ENCODE results near the gene GPR132.

GPR132 gene

GRCh38 chr14:105013150-105013785, 52.0 kb downstream of the GPR132 start:
- DNase-seq = no peak
- 77% methylated on average over 6 of the region's 8 CpGs for WGBS

DNA sequence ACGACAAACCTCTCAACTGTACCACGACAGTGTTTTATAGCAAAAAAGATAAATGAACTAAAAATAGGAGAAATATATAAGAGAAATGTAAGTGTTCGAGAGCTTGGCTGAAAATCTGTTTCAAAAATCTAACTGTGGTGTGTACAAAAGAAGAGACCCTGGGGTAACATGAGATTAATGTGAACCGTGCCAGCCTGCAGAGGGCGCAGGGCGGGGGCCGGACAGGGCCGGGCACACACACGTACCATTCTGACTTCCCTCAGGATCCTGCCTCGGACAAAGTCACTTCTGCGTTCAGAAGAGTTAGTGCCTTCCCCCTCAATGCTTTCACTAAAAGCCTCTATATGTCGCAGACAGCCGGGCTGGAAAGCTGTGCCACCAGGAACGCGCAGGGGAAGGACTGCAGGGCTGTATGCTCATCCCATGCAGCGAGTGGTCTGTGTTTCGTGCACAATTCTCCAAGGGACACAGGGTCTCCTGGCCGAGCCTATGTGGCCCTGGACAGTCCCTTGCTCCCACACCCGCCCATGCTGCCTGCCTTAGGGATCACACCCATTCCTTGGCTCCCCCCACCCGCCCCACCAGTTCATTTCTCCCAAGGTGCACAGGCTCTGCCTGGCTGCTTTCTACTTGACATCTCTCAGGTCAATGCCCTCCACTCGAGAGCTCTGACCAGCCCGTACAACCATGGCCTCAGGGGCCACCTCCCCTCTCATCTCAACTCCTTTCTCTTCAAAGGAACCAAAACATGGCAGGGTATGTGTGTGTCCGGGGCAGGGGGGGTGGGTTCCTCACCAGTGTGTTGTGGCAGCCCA, 52.9 kb downstream of the GPR132 start:
- H3K4me2 ChIP-seq (ENCODE audit: low read length, poor library complexity, severe bottlenecking) = no peak overlapping the region
- no peak for DNase-seq
- no peak overlapping the region for H2BK12ac ChIP-seq (ENCODE audit: low read length in 2 of 2)
- H3K9ac ChIP-seq (ENCODE audit: low read length) = no peak overlapping the region
- no peaks in the 10 kb centered on the region for H3K9me3 ChIP-seq (ENCODE audit: control insufficient read depth, low read length)
- H3K23ac ChIP-seq (ENCODE audit: low read length in 2 of 2) = peak overlapping the region in 1 of 2 experiments; percentile 53
- no peak overlapping the region for H2BK120ac ChIP-seq (ENCODE audit: low read depth, low read length)
- peak overlapping the region; percentile 28 to 59 for H3K18ac ChIP-seq (ENCODE audit: low read depth in 1 of 2, low read length in 2 of 2)
- WGBS = 93% methylated on average over 19 of the region's 23 CpGs
- peak overlapping the region; percentile 55 for H4K91ac ChIP-seq (ENCODE audit: low read length)
- peaks cover 2% of the 10 kb centered on the region for H3K79me1 ChIP-seq (replicated peaks; ENCODE audit: low read length, poor library complexity, severe bottlenecking)
- no peak overlapping the region for H3K4ac ChIP-seq (ENCODE audit: low read depth in 1 of 2, low read length in 2 of 2)
- H3K36me3 ChIP-seq (ENCODE audit: control insufficient read depth in 1 of 2, insufficient read depth in 2 of 2, low read depth in 1 of 2, low read length in 2 of 2) = peaks cover 34 to 41% of the 10 kb centered on the region in 2 experiments
- H3K4me1 ChIP-seq (ENCODE audit: control insufficient read depth, insufficient read depth, low read depth, low read length) = peaks cover 38% of the 10 kb centered on the region
- no peaks in the 10 kb centered on the region for H3K27me3 ChIP-seq (ENCODE audit: control insufficient read depth in 1 of 2, insufficient read depth in 1 of 2, low read length in 2 of 2)
- H4K8ac ChIP-seq (ENCODE audit: low read length) = peak overlapping the region; percentile 31
- no peak overlapping the region for H2BK15ac ChIP-seq (ENCODE audit: low read depth, poor library complexity, severe bottlenecking)
- H2AFZ ChIP-seq (ENCODE audit: low read depth, low read length) = no peak overlapping the region
- H2AK5ac ChIP-seq (ENCODE audit: low read length, severe bottlenecking) = no peak overlapping the region
- no peak overlapping the region for H3K14ac ChIP-seq (ENCODE audit: low read length in 2 of 2)
- no peak overlapping the region for H3K4me3 ChIP-seq (ENCODE audit: insufficient read depth in 1 of 2, low read depth in 1 of 2, low read length in 2 of 2)
- no peak overlapping the region for H3K27ac ChIP-seq (ENCODE audit: low read length, poor library complexity, severe bottlenecking)
- no peak overlapping the region for H2BK5ac ChIP-seq (ENCODE audit: low read depth, low read length, poor library complexity, severe bottlenecking)

More at GRCh38 chr14:105013150-105013785, 52.0 kb downstream of the GPR132 start:
- no peak overlapping the region for H3K4me2 ChIP-seq (ENCODE audit: low read length, poor library complexity, severe bottlenecking)
- no peak overlapping the region for H3K9ac ChIP-seq (ENCODE audit: low read length)
- no peak overlapping the region for H4K91ac ChIP-seq (ENCODE audit: low read length)
- H2BK5ac ChIP-seq (ENCODE audit: low read depth, low read length, poor library complexity, severe bottlenecking) = no peak overlapping the region
- H3K36me3 ChIP-seq (ENCODE audit: control insufficient read depth in 1 of 2, insufficient read depth in 2 of 2, low read depth in 1 of 2, low read length in 2 of 2) = peaks cover 29 to 32% of the 10 kb centered on the region in 2 experiments
- no peak overlapping the region for H2AFZ ChIP-seq (ENCODE audit: low read depth, low read length)
- H2BK120ac ChIP-seq (ENCODE audit: low read depth, low read length) = no peak overlapping the region
- H3K27ac ChIP-seq (ENCODE audit: low read length, poor library complexity, severe bottlenecking) = no peak overlapping the region
- H3K79me1 ChIP-seq (replicated peaks; ENCODE audit: low read length, poor library complexity, severe bottlenecking) = peaks cover 2% of the 10 kb centered on the region
- peaks cover 39% of the 10 kb centered on the region for H3K4me1 ChIP-seq (ENCODE audit: control insufficient read depth, insufficient read depth, low read depth, low read length)
- H2BK15ac ChIP-seq (ENCODE audit: low read depth, poor library complexity, severe bottlenecking) = no peak overlapping the region
- no peak overlapping the region for H2AK5ac ChIP-seq (ENCODE audit: low read length, severe bottlenecking)
- no peak overlapping the region for H3K18ac ChIP-seq (ENCODE audit: low read depth in 1 of 2, low read length in 2 of 2)
- H3K23ac ChIP-seq (ENCODE audit: low read length in 2 of 2) = no peak overlapping the region
- H3K4ac ChIP-seq (ENCODE audit: low read depth in 1 of 2, low read length in 2 of 2) = no peak overlapping the region
- H3K9me3 ChIP-seq (ENCODE audit: control insufficient read depth, low read length) = no peaks in the 10 kb centered on the region
- no peak overlapping the region for H2BK12ac ChIP-seq (ENCODE audit: low read length in 2 of 2)
- H3K14ac ChIP-seq (ENCODE audit: low read length in 2 of 2) = no peak overlapping the region
- H4K8ac ChIP-seq (ENCODE audit: low read length) = no peak overlapping the region
- H3K27me3 ChIP-seq (ENCODE audit: control insufficient read depth in 1 of 2, insufficient read depth in 1 of 2, low read length in 2 of 2) = no peaks in the 10 kb centered on the region
- no peak overlapping the region for H3K4me3 ChIP-seq (ENCODE audit: insufficient read depth in 1 of 2, low read depth in 1 of 2, low read length in 2 of 2)

GRCh38 chr14:105011312-105011990, 53.8 kb downstream of the GPR132 start:
- H2BK120ac ChIP-seq (ENCODE audit: low read depth, low read length) = no peak overlapping the region
- H3K9ac ChIP-seq (ENCODE audit: low read length) = no peak overlapping the region
- no peak overlapping the region for H3K27ac ChIP-seq (ENCODE audit: low read length, poor library complexity, severe bottlenecking)
- no peak overlapping the region for H3K14ac ChIP-seq (ENCODE audit: low read length in 2 of 2)
- no peak overlapping the region for H3K4ac ChIP-seq (ENCODE audit: low read depth in 1 of 2, low read length in 2 of 2)
- H3K9me3 ChIP-seq (ENCODE audit: control insufficient read depth, low read length) = no peaks in the 10 kb centered on the region
- H4K8ac ChIP-seq (ENCODE audit: low read length) = no peak overlapping the region
- 91% methylated on average over 29 of the region's 29 CpGs for WGBS
- H2BK5ac ChIP-seq (ENCODE audit: low read depth, low read length, poor library complexity, severe bottlenecking) = no peak overlapping the region
- no peak overlapping the region for H4K91ac ChIP-seq (ENCODE audit: low read length)
- H3K4me3 ChIP-seq (ENCODE audit: insufficient read depth in 1 of 2, low read depth in 1 of 2, low read length in 2 of 2) = no peak overlapping the region
- H3K23ac ChIP-seq (ENCODE audit: low read length in 2 of 2) = no peak overlapping the region
- H3K79me1 ChIP-seq (replicated peaks; ENCODE audit: low read length, poor library complexity, severe bottlenecking) = peaks cover 8% of the 10 kb centered on the region
- no peaks in the 10 kb centered on the region for H3K27me3 ChIP-seq (ENCODE audit: control insufficient read depth in 1 of 2, insufficient read depth in 1 of 2, low read length in 2 of 2)
- H2BK12ac ChIP-seq (ENCODE audit: low read length in 2 of 2) = no peak overlapping the region
- no peak overlapping the region for H3K4me2 ChIP-seq (ENCODE audit: low read length, poor library complexity, severe bottlenecking)
- no peak overlapping the region for H2AFZ ChIP-seq (ENCODE audit: low read depth, low read length)
- no peak overlapping the region for H2AK5ac ChIP-seq (ENCODE audit: low read length, severe bottlenecking)
- H3K4me1 ChIP-seq (ENCODE audit: control insufficient read depth, insufficient read depth, low read depth, low read length) = peaks cover 39% of the 10 kb centered on the region
- peak overlapping the region in 1 of 2 experiments; percentile 1 for H3K18ac ChIP-seq (ENCODE audit: low read depth in 1 of 2, low read length in 2 of 2)
- H3K36me3 ChIP-seq (ENCODE audit: control insufficient read depth in 1 of 2, insufficient read depth in 2 of 2, low read depth in 1 of 2, low read length in 2 of 2) = peaks cover 34 to 50% of the 10 kb centered on the region in 2 experiments
- DNase-seq = no peak
- no peak overlapping the region for H2BK15ac ChIP-seq (ENCODE audit: low read depth, poor library complexity, severe bottlenecking)

DNA sequence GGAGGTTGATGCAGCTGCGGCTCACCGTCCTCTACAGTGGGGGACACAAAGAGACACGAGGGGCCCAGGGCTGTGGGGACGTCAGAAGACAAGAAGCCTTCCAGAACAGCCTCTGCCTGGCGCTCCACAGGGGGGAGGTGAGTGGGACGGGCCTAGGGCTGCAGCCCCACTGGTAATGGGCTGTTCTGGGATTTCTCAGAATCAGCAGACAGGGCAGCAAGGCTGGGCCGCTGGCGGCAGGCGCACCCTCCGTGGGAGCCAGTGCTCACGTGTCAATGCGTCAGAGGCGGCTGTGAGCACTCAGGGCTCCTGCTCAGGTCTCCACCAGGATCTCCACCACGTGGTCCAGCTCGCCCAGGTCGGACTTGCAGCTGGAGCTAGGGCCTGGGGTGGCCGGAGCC, 54.3 kb downstream of the GPR132 start:
- Histone ChIP-seq H3K4me3 (ENCODE audit: insufficient read depth in 1 of 2, low read depth in 1 of 2, low read length in 2 of 2) (no peak overlapping the region), H2BK120ac (ENCODE audit: low read depth, low read length) (no peak overlapping the region), H3K27me3 (ENCODE audit: control insufficient read depth in 1 of 2, insufficient read depth in 1 of 2, low read length in 2 of 2) (no peaks in the 10 kb centered on the region), H3K4me1 (ENCODE audit: control insufficient read depth, insufficient read depth, low read depth, low read length) (peaks cover 40% of the 10 kb centered on the region), H4K91ac (ENCODE audit: low read length) (no peak overlapping the region), H3K4ac (ENCODE audit: low read depth in 1 of 2, low read length in 2 of 2) (no peak overlapping the region), H3K79me1 (replicated peaks; ENCODE audit: low read length, poor library complexity, severe bottlenecking) (peaks cover 14% of the 10 kb centered on the region), H2BK12ac (ENCODE audit: low read length in 2 of 2) (no peak overlapping the region), H2AK5ac (ENCODE audit: low read length, severe bottlenecking) (no peak overlapping the region), H3K4me2 (ENCODE audit: low read length, poor library complexity, severe bottlenecking) (no peak overlapping the region), H2AFZ (ENCODE audit: low read depth, low read length) (no peak overlapping the region), H3K23ac (ENCODE audit: low read length in 2 of 2) (no peak overlapping the region), H3K27ac (ENCODE audit: low read length, poor library complexity, severe bottlenecking) (no peak overlapping the region), H3K18ac (ENCODE audit: low read depth in 1 of 2, low read length in 2 of 2) (no peak overlapping the region), H3K36me3 (ENCODE audit: control insufficient read depth in 1 of 2, insufficient read depth in 2 of 2, low read depth in 1 of 2, low read length in 2 of 2) (peaks cover 34 to 56% of the 10 kb centered on the region in 2 experiments), H2BK5ac (ENCODE audit: low read depth, low read length, poor library complexity, severe bottlenecking) (no peak overlapping the region), H4K8ac (ENCODE audit: low read length) (no peak overlapping the region), H3K14ac (ENCODE audit: low read length in 2 of 2) (no peak overlapping the region), H3K9me3 (ENCODE audit: control insufficient read depth, low read length) (no peaks in the 10 kb centered on the region), H3K9ac (ENCODE audit: low read length) (no peak overlapping the region), H2BK15ac (ENCODE audit: low read depth, poor library complexity, severe bottlenecking) (no peak overlapping the region)
- 68% methylated on average over 17 of the region's 17 CpGs for WGBS
- peak; percentile 59 for DNase-seq
